GM12892 (cell line): Measurements from ENCODE around the gene ZNF536.

ENCODE experiments used
- POLR2AphosphoS5 ChIP-seq: IDR thresholded peaks from 2 replicates; pipeline ENCODE4 v1.6.1; 2011; ENCODE audit warnings: low read depth, low read length, control low read depth
- TAF1 ChIP-seq: IDR thresholded peaks from 2 replicates; pipeline ENCODE4 v1.6.1; 2011; ENCODE audit warnings: low read depth, mild to moderate bottlenecking, control low read depth, low read length, borderline replicate concordance

DNA sequence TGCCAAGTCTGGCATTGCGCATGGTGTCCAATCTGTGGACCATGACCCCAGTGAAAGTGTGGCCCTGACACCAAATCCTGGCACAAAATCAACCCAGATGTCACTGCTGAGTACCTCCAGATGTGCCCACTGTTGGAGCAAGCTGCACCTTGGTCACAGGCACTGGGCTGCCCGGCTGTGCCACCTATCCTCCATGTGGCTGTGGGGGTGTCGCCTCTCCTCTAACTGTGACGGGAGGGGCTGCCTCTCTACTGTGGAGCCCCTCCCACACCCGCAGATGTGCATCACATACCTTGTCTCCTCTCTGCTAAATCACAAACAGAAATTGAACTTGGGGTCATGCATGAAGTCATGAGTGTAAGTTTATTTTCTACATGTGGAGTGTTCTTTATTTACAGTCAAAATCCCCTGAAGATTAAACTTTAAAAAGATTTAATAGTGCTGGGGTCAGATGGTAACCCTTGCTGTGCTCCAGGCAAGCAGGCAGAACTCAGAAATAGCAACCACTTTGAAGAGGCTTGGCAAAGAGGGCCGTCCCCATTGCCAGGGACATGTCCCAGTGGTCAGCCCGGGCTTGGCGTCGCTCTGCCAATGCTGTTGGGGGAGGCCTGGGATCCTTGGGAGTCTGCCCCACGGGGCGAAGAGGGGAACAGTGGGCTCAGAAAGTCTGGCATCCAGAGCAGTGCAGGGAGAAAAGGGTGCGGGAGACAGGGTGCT, 46.4 kb upstream of the ZNF536 start:
- no peak for TF ChIP-seq TAF1
- no peak for TF ChIP-seq POLR2AphosphoS5
